SK-N-SH treated with all-trans-retinoic acid at 6 μM for 48 hours (cell line): ENCODE measurements around the gene TGFBI.

Experiments used
- ATAC-seq: fragments of 200-7000 bp; cut with Tn5 transposase; 3 replicates; pipeline ENCODE4 v1.9.1; 2020; ENCODE audit warnings: mild to moderate bottlenecking, moderate library complexity
- ARNTL ChIP-seq: fragments of 450-650 bp; formaldehyde crosslinking; IDR thresholded peaks from 2 replicates; pipeline ENCODE4 v1.5.0; 2020; ENCODE audit warnings: low read depth, mild to moderate bottlenecking, moderate library complexity, borderline replicate concordance
- BACH2 ChIP-seq: fragments of 250-450 bp; sonication (Bioruptor Pico); IDR thresholded peaks from 2 replicates; pipeline ENCODE4 v1.9.0; 2021; ENCODE audit warnings: mild to moderate bottlenecking, borderline replicate concordance
- CREB5 ChIP-seq: fragments of 250-450 bp; sonication (Bioruptor Pico); IDR thresholded peaks from 2 replicates; pipeline ENCODE4 v1.5.1; 2020; ENCODE audit warnings: low read depth, mild to moderate bottlenecking, moderate library complexity
- CSDC2 ChIP-seq: fragments of 250-450 bp; sonication (Bioruptor Pico); IDR thresholded peaks from 2 replicates; pipeline ENCODE4 v1.5.0; 2020; ENCODE audit warnings: mild to moderate bottlenecking, moderate library complexity
- CSRNP3 ChIP-seq: fragments of 250-450 bp; sonication (Bioruptor Pico); IDR thresholded peaks from 2 replicates; pipeline ENCODE4 v1.5.1; 2021; ENCODE audit warnings: mild to moderate bottlenecking, moderate library complexity
- ESRRG ChIP-seq: fragments of 250-450 bp; sonication (Bioruptor Pico); IDR thresholded peaks from 2 replicates; pipeline ENCODE4 v1.6.1; 2021; ENCODE audit warnings: mild to moderate bottlenecking
- GLIS3 ChIP-seq: fragments of 250-450 bp; sonication (Bioruptor Pico); IDR thresholded peaks from 2 replicates; pipeline ENCODE4 v1.5.0; 2020; ENCODE audit warnings: mild to moderate bottlenecking, moderate library complexity
- ISL1 ChIP-seq: fragments of 250-450 bp; sonication (Bioruptor Pico); IDR thresholded peaks from 2 replicates; pipeline ENCODE4 v2.1.2; 2022; ENCODE audit warnings: mild to moderate bottlenecking, moderate library complexity
- OSR1 ChIP-seq: fragments of 250-450 bp; sonication (Bioruptor Pico); IDR thresholded peaks from 2 replicates; pipeline ENCODE4 v1.8.0; 2022; ENCODE audit warnings: moderate library complexity, mild to moderate bottlenecking, inconsistent platforms
- PATZ1 ChIP-seq: fragments of 250-450 bp; sonication (Bioruptor Pico); IDR thresholded peaks from 2 replicates; pipeline ENCODE4 v1.8.0; 2020; ENCODE audit warnings: mild to moderate bottlenecking, moderate library complexity, borderline replicate concordance
- PPARA ChIP-seq: fragments of 250-450 bp; sonication (Bioruptor Pico); IDR thresholded peaks from 2 replicates; pipeline ENCODE4 v1.5.0; 2020; ENCODE audit warnings: mild to moderate bottlenecking, borderline replicate concordance
- RARB ChIP-seq: fragments of 250-450 bp; sonication (Bioruptor Pico); IDR thresholded peaks from 2 replicates; pipeline ENCODE4 v1.8.0; 2021; ENCODE audit warnings: mild to moderate bottlenecking, moderate library complexity
- SNAI2 ChIP-seq: fragments of 250-450 bp; sonication (Bioruptor Pico); IDR thresholded peaks from 2 replicates; pipeline ENCODE4 v1.5.0; 2020; ENCODE audit warnings: mild to moderate bottlenecking, moderate library complexity
- TCF4 ChIP-seq: fragments of 250-450 bp; sonication (Bioruptor Pico); IDR thresholded peaks from 2 replicates; pipeline ENCODE4 v1.8.0; 2021; ENCODE audit warnings: mild to moderate bottlenecking, moderate library complexity, borderline replicate concordance
- TOX ChIP-seq: fragments of 250-450 bp; sonication (Bioruptor Pico); IDR thresholded peaks from 2 replicates; pipeline ENCODE4 v1.8.0; 2021; ENCODE audit warnings: mild to moderate bottlenecking, moderate library complexity, borderline replicate concordance
- ZC3H10 ChIP-seq: fragments of 250-450 bp; sonication (Bioruptor Pico); IDR thresholded peaks from 2 replicates; pipeline ENCODE4 v1.5.1; 2021; ENCODE audit warnings: mild to moderate bottlenecking, moderate library complexity
- ZFP3 ChIP-seq: fragments of 250-450 bp; sonication (Bioruptor Pico); IDR thresholded peaks from 2 replicates; pipeline ENCODE4 v1.5.0; 2020; ENCODE audit warnings: mild to moderate bottlenecking, moderate library complexity
- ZFP30 ChIP-seq: fragments of 450-650 bp; formaldehyde crosslinking; IDR thresholded peaks from 2 replicates; pipeline ENCODE4 v1.5.0; 2022; ENCODE audit warnings: mild to moderate bottlenecking, moderate library complexity
- ZNF565 ChIP-seq: fragments of 450-650 bp; formaldehyde crosslinking; conservative IDR thresholded peaks from 2 replicates; pipeline ENCODE4 v1.5.0; 2020; ENCODE audit warnings: low read depth, mild to moderate bottlenecking, moderate library complexity
- ZNF8 ChIP-seq: fragments of 450-650 bp; formaldehyde crosslinking; IDR thresholded peaks from 2 replicates; pipeline ENCODE4 v1.5.0; 2020; ENCODE audit warnings: mild to moderate bottlenecking, moderate library complexity
- TF ChIP-seq, protein P1 (sequence below): fragments of 250-450 bp; sonication (Bioruptor Pico); IDR thresholded peaks from 2 replicates; pipeline ENCODE4 v1.8.0; 2021; ENCODE audit warnings: low read depth, mild to moderate bottlenecking, moderate library complexity, borderline replicate concordance

Gene TGFBI

GRCh38 chr5:136060963-136061362 lies 32.2 kb downstream of the TGFBI start:
- TF ChIP-seq PATZ1 = no peak
- TF ChIP-seq ARNTL (CRISPR knock-in tag) = no peak
- no peak for TF ChIP-seq CSRNP3 (CRISPR knock-in tag)
- TF ChIP-seq OSR1 (CRISPR knock-in tag) = no peak
- no peak for TF ChIP-seq TCF4 (CRISPR knock-in tag)
- no peak for TF ChIP-seq RARB (CRISPR knock-in tag)
- TF ChIP-seq ZFP30 (CRISPR knock-in tag) = no peak
- no peak for TF ChIP-seq ZNF8
- no peak for TF ChIP-seq TOX (CRISPR knock-in tag)
- TF ChIP-seq CSDC2 = no peak
- TF ChIP-seq ZC3H10 (CRISPR knock-in tag) = no peak
- no peak for TF ChIP-seq BACH2
- TF ChIP-seq ESRRG (CRISPR knock-in tag) = no peak
- no peak for TF ChIP-seq PPARA (CRISPR knock-in tag)
- TF ChIP-seq GLIS3 = no peak
- no peak for TF ChIP-seq CREB5 (CRISPR knock-in tag)
- TF ChIP-seq, all 23 proteins: peak for 0

GRCh38 chr5:136061630-136062365 lies 33.0 kb downstream of the TGFBI start:
- ATAC-seq = no peak

More at GRCh38 chr5:136060963-136061362, 32.2 kb downstream of the TGFBI start:
- no peak for ATAC-seq

GRCh38 chr5:136062366-136063274 lies 33.8 kb downstream of the TGFBI start:
- ATAC-seq = no peak
- TF ChIP-seq CSRNP3 (CRISPR knock-in tag) (no peak), SNAI2 (CRISPR knock-in tag) (no peak), ZNF565 (CRISPR knock-in tag) (no peak), PATZ1 (no peak), ZC3H10 (CRISPR knock-in tag) (no peak), PPARA (CRISPR knock-in tag) (no peak), TOX (CRISPR knock-in tag) (no peak), ZFP3 (no peak), ESRRG (CRISPR knock-in tag) (no peak), GLIS3 (no peak), ARNTL (CRISPR knock-in tag) (no peak), ZFP30 (CRISPR knock-in tag) (no peak), OSR1 (CRISPR knock-in tag) (no peak), CREB5 (CRISPR knock-in tag) (no peak), BACH2 (no peak), ISL1 (CRISPR knock-in tag) (no peak), TCF4 (CRISPR knock-in tag) (no peak), ZNF8 (no peak)
- TF ChIP-seq, protein P1, sequence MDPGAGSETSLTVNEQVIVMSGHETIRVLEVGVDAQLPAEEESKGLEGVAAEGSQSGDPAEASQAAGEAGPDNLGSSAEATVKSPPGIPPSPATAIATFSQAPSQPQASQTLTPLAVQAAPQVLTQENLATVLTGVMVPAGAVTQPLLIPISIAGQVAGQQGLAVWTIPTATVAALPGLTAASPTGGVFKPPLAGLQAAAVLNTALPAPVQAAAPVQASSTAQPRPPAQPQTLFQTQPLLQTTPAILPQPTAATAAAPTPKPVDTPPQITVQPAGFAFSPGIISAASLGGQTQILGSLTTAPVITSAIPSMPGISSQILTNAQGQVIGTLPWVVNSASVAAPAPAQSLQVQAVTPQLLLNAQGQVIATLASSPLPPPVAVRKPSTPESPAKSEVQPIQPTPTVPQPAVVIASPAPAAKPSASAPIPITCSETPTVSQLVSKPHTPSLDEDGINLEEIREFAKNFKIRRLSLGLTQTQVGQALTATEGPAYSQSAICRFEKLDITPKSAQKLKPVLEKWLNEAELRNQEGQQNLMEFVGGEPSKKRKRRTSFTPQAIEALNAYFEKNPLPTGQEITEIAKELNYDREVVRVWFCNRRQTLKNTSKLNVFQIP (CRISPR knock-in tag) = no peak

More at GRCh38 chr5:136061630-136062365, 33.0 kb downstream of the TGFBI start:
- TF ChIP-seq ZNF8 (no peak), ZFP3 (no peak)
